ENCODE data around the gene TMOD1.

DNA sequence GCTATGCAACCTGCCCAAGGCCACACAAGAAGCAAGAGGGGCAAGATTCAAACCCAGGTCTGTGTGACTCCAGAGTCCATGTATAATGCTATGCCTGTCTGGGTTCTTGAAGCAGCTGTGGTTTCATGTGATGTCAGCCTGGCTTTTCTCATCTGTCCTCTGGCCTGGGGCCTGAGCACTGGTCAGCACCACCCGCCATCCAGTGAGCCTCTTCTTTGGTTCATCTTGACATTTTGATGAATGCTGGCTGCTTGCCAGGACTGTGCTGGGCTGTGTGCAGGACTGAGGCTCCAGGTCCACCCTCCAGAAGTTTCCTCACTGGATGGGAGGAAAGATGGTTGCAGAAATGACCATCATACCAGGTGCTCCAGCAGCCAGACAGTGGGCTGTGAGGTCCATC is 70.2 kb downstream of the TMOD1 start:
- TF ChIP-seq, protein P1, sequence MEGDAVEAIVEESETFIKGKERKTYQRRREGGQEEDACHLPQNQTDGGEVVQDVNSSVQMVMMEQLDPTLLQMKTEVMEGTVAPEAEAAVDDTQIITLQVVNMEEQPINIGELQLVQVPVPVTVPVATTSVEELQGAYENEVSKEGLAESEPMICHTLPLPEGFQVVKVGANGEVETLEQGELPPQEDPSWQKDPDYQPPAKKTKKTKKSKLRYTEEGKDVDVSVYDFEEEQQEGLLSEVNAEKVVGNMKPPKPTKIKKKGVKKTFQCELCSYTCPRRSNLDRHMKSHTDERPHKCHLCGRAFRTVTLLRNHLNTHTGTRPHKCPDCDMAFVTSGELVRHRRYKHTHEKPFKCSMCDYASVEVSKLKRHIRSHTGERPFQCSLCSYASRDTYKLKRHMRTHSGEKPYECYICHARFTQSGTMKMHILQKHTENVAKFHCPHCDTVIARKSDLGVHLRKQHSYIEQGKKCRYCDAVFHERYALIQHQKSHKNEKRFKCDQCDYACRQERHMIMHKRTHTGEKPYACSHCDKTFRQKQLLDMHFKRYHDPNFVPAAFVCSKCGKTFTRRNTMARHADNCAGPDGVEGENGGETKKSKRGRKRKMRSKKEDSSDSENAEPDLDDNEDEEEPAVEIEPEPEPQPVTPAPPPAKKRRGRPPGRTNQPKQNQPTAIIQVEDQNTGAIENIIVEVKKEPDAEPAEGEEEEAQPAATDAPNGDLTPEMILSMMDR (IDR thresholded peaks at IDR 0.05; ENCODE audit: low read depth, low read length, poor library complexity, severe bottlenecking), result no peak
- TF ChIP-seq EZH2phosphoT487 (IDR thresholded peaks at IDR 0.05; ENCODE audit: borderline replicate concordance, low read length), result no peak

Data from DOHH2 (cell line).